Activated naive CD4-positive, alpha-beta T cell treated with anti-CD3 and anti-CD28 coated beads for 36 hours (primary cell): ENCODE data around the gene RTN4R. TPM values are rescaled to one million over a fixed set of nuclear protein-coding genes. Genes with fewer than 3 reads are reported as not detected.
A peak's percentile ranks its signal among the peaks of the same experiment; 100 is the strongest.

Experiments used
- CTCF ChIA-PET: fragments of 350-600 bp; sonication (Branson Sonifier 250); formaldehyde crosslinking; loops from one replicate; lab custom pipeline; 2021; ENCODE audit warnings: antibody characterized with exemption; lab: Charles Lee
- DNase-seq: peaks from one replicate; pipeline ENCODE4 v3.0.0-alpha.2; 2020
- H3K27ac Mint-ChIP-seq: one replicate; pipeline ENCODE4 v1.8.0; 2021; ENCODE audit warnings: mild to moderate bottlenecking, mixed read lengths
- H3K27me3 Mint-ChIP-seq: one replicate; pipeline ENCODE4 v1.8.0; 2021; ENCODE audit warnings: low read depth, mixed read lengths
- H3K36me3 Mint-ChIP-seq: one replicate; pipeline ENCODE4 v1.8.0; 2021; ENCODE audit warnings: low read depth, mixed read lengths
- H3K4me1 Mint-ChIP-seq: one replicate; pipeline ENCODE4 v1.8.0; 2021; ENCODE audit warnings: low read depth, mixed read lengths
- H3K4me3 Mint-ChIP-seq: one replicate; pipeline ENCODE4 v1.8.0; 2021; ENCODE audit warnings: mild to moderate bottlenecking, moderate library complexity, mixed read lengths
- H3K9me3 Mint-ChIP-seq: one replicate; pipeline ENCODE4 v1.8.0; 2021; ENCODE audit warnings: mixed read lengths
- intact Hi-C: fragments of 100-400 bp; cut with micrococcal nuclease; formaldehyde crosslinking; loops from one replicate; pipeline ENCODE4 v1.15.1; 2023
- total RNA-seq, 2 experiments: library from RNA; stranded (reverse); gene quantifications; one replicate each; pipeline ENCODE4 v1.2.3, GENCODE V29; 2021

The RTN4R gene
- total RNA-seq, 2 experiments from 2014 or later, result 2.1 to 2.5 TPM

- Mint-ChIP-seq H3K4me1 (peaks cover 2% of the 10 kb centered on the region), H3K9me3 (no peaks in the 10 kb centered on the region), H3K27ac (no peak overlapping the region), H3K27me3 (peaks cover 6% of the 10 kb centered on the region), H3K4me3 (no peak overlapping the region), H3K36me3 (no peaks in the 10 kb centered on the region)
- intact Hi-C loops, result no loop called here
- DNase-seq, result no peak
- CTCF ChIA-PET, result no interaction called here
These were observed 34.5 kb upstream of the RTN4R start for GRCh38 chr22:20302438-20303228.

GRCh38 chr22:20299746-20300136 is 31.6 kb upstream of the RTN4R start:
- intact Hi-C loops, result loop anchor here (1.0 kb wide), 1 partner anchor 21 kb away; the partner anchor contains the start of gene DGCR6L
- Mint-ChIP-seq H3K27me3 (peaks cover 6% of the 10 kb centered on the region), H3K4me3 (peak overlapping the region; percentile 47), H3K4me1 (peaks cover 2% of the 10 kb centered on the region), H3K27ac (no peak overlapping the region), H3K9me3 (no peaks in the 10 kb centered on the region), H3K36me3 (no peaks in the 10 kb centered on the region)
- CTCF ChIA-PET, result interaction anchor here (1.1 kb wide), 2 partner anchors 15 to 18 kb away, joined by 3 to 4 read pairs; no protein-coding TSS in a partner anchor
- no peak for DNase-seq

- Mint-ChIP-seq H3K27me3 (peaks cover 6% of the 10 kb centered on the region), H3K9me3 (no peaks in the 10 kb centered on the region), H3K4me1 (peaks cover 2% of the 10 kb centered on the region), H3K36me3 (no peaks in the 10 kb centered on the region), H3K27ac (no peak overlapping the region), H3K4me3 (peak overlapping the region; percentile 73)
- DNase-seq, result peak; percentile 84
- CTCF ChIA-PET, result interaction anchor here (0.7 to 1.1 kb wide), 3 partner anchors 14 to 621 kb away, joined by 3 to 4 read pairs (median 3); no protein-coding TSS in a partner anchor
- intact Hi-C loops, result loop anchor here (1.0 kb wide), 1 partner anchor 21 kb away; the partner anchor contains the start of gene DGCR6L
These were observed 31.0 kb upstream of the RTN4R start for GRCh38 chr22:20298803-20299745.

- no peak for DNase-seq
- peaks cover 6% of the 10 kb centered on the region for H3K27me3 Mint-ChIP-seq
- no peaks in the 10 kb centered on the region for H3K9me3 Mint-ChIP-seq
- H3K4me3 Mint-ChIP-seq, result peak overlapping the region; percentile 73
- no peak overlapping the region for H3K27ac Mint-ChIP-seq
- H3K36me3 Mint-ChIP-seq, result no peaks in the 10 kb centered on the region
- H3K4me1 Mint-ChIP-seq, result peaks cover 2% of the 10 kb centered on the region
- intact Hi-C loops, result no loop called here
- CTCF ChIA-PET, result interaction anchor here (0.7 kb wide), 1 partner anchor 622 kb away, joined by 3 read pairs; no protein-coding TSS in a partner anchor
These were observed 30.1 kb upstream of the RTN4R start for GRCh38 chr22:20298110-20298802.

- intact Hi-C loops, result no loop called here
- Mint-ChIP-seq H3K27ac (no peak overlapping the region), H3K9me3 (no peaks in the 10 kb centered on the region)
These were observed 29.4 kb upstream of the RTN4R start for GRCh38 chr22:20297414-20298109.

GRCh38 chr22:20296598-20296997 is 28.5 kb upstream of the RTN4R start:
- Mint-ChIP-seq H3K4me3 (no peak overlapping the region), H3K36me3 (no peaks in the 10 kb centered on the region), H3K4me1 (peaks cover 2% of the 10 kb centered on the region), H3K27me3 (peaks cover 6% of the 10 kb centered on the region), H3K27ac (no peak overlapping the region), H3K9me3 (no peaks in the 10 kb centered on the region)
- no peak for DNase-seq
- intact Hi-C loops, result no loop called here
- CTCF ChIA-PET, result interaction anchor here (0.5 kb wide), 1 partner anchor 168 kb away, joined by 3 read pairs; no protein-coding TSS in a partner anchor

More at GRCh38 chr22:20297414-20298109, 29.4 kb upstream of the RTN4R start:
- CTCF ChIA-PET, result no interaction called here
- Mint-ChIP-seq H3K27me3 (peaks cover 6% of the 10 kb centered on the region), H3K36me3 (no peaks in the 10 kb centered on the region), H3K4me1 (peaks cover 2% of the 10 kb centered on the region), H3K4me3 (peak overlapping the region; percentile 73)
- no peak for DNase-seq

- no peaks in the 10 kb centered on the region for H3K36me3 Mint-ChIP-seq
- H3K27me3 Mint-ChIP-seq, result no peaks in the 10 kb centered on the region
- CTCF ChIA-PET, result interaction anchor here (1.4 kb wide), 2 partner anchors 9 to 22 kb away, joined by 3 to 4 read pairs; no protein-coding TSS in a partner anchor
- intact Hi-C loops, result no loop called here
- no peak overlapping the region for H3K27ac Mint-ChIP-seq
- no peak for DNase-seq
- peaks cover 2% of the 10 kb centered on the region for H3K4me1 Mint-ChIP-seq
- no peak overlapping the region for H3K4me3 Mint-ChIP-seq
- H3K9me3 Mint-ChIP-seq, result no peaks in the 10 kb centered on the region
These were observed 27.3 kb upstream of the RTN4R start for GRCh38 chr22:20295262-20296064.

GRCh38 chr22:20292673-20293232 is 24.6 kb upstream of the RTN4R start:
- Mint-ChIP-seq H3K4me1 (no peaks in the 10 kb centered on the region), H3K27ac (no peak overlapping the region), H3K27me3 (no peaks in the 10 kb centered on the region), H3K36me3 (no peaks in the 10 kb centered on the region), H3K4me3 (no peak overlapping the region), H3K9me3 (no peaks in the 10 kb centered on the region)
- intact Hi-C loops, result no loop called here
- DNase-seq, result no peak
- CTCF ChIA-PET, result interaction anchor here (2.6 kb wide), 1 partner anchor 24 kb away, joined by 6 read pairs; no protein-coding TSS in a partner anchor

GRCh38 chr22:20292108-20292507 is 24.0 kb upstream of the RTN4R start:
- Mint-ChIP-seq H3K27ac (no peak overlapping the region), H3K9me3 (no peaks in the 10 kb centered on the region), H3K4me1 (no peaks in the 10 kb centered on the region), H3K27me3 (no peaks in the 10 kb centered on the region), H3K4me3 (no peak overlapping the region), H3K36me3 (no peaks in the 10 kb centered on the region)
- DNase-seq, result no peak
- CTCF ChIA-PET, result interaction anchor here (2.6 kb wide), 1 partner anchor 25 kb away, joined by 6 read pairs; no protein-coding TSS in a partner anchor
- intact Hi-C loops, result no loop called here

- H3K36me3 Mint-ChIP-seq, result no peaks in the 10 kb centered on the region
- intact Hi-C loops, result no loop called here
- H3K27me3 Mint-ChIP-seq, result no peaks in the 10 kb centered on the region
- H3K4me3 Mint-ChIP-seq, result no peak overlapping the region
- no peak for DNase-seq
- H3K9me3 Mint-ChIP-seq, result no peaks in the 10 kb centered on the region
- no peaks in the 10 kb centered on the region for H3K4me1 Mint-ChIP-seq
- no peak overlapping the region for H3K27ac Mint-ChIP-seq
- CTCF ChIA-PET, result interaction anchor here (2.6 kb wide), 1 partner anchor 26 kb away, joined by 6 read pairs; no protein-coding TSS in a partner anchor
These were observed 23.5 kb upstream of the RTN4R start for GRCh38 chr22:20291604-20292063.
